Endothelial cell of umbilical vein (primary cell): Measurements from ENCODE around the gene SKI. TPM values are rescaled to one million over a fixed set of nuclear protein-coding genes. Genes with fewer than 3 reads are reported as not detected.
A peak's percentile ranks its signal among the peaks of the same experiment; 100 is the strongest.

Experiments used
- BruUV-seq: library from RNA; stranded (reverse); fragments of 400-500 nt; replicated peaks from 2 replicates; lab custom pipeline; 2021; lab: Mats Ljungman, UMichigan
- CTCF ChIA-PET: fragments of 300-600, 350-600 bp; sonication (Branson Sonifier 250); formaldehyde crosslinking; loops from one replicate; lab custom pipeline; 2021; ENCODE audit warnings: antibody characterized with exemption, inconsistent platforms; lab: Charles Lee
- POLR2A ChIA-PET: fragments of 300-600, 350-600 bp; sonication (Branson Sonifier 250); formaldehyde crosslinking; loops from one replicate; lab custom pipeline; 2021; ENCODE audit warnings: antibody characterized with exemption, inconsistent platforms; lab: Charles Lee
- DNase-seq: peaks from one replicate; pipeline ENCODE4 v3.0.0-alpha.2; 2011; ENCODE audit warnings: low read depth, low spot score
- FAIRE-seq: peaks from 2 replicates; lab custom pipeline; 2011; peaks lifted over from hg19 to GRCh38; lab: Jason Lieb, UNC
- H2AFZ ChIP-seq: 2 replicates; pipeline ENCODE4 v1.6.0; 2012; ENCODE audit warnings: low read depth, low read length, control low read depth, inconsistent platforms
- H3K27ac ChIP-seq: 2 replicates; pipeline ENCODE4 v1.5.1; 2011; ENCODE audit warnings: low read depth, mild to moderate bottlenecking, control low read depth, low read length, moderate library complexity; ENCODE audit not compliant: insufficient read depth
- H3K27me3 ChIP-seq, 2 experiments: 2 replicates each; pipeline versions ENCODE4 v1.6.0 to v1.6.1; 2011; ENCODE audit warnings: low read length in 2 of 2, mixed read lengths in 1 of 2; ENCODE audit not compliant: control insufficient read depth in 2 of 2, insufficient read depth in 2 of 2
- H3K36me3 ChIP-seq, 2 experiments: 2 replicates in 1 of 2; 3 replicates in 1 of 2; pipeline ENCODE4 v1.5.1; 2011; ENCODE audit warnings: low read length in 2 of 2, mild to moderate bottlenecking in 1 of 2, moderate library complexity in 1 of 2; ENCODE audit not compliant: control insufficient read depth in 2 of 2, insufficient read depth in 2 of 2; ENCODE audit errors: extremely low read depth in 1 of 2
- H3K4me1 ChIP-seq: 3 replicates; pipeline ENCODE4 v1.5.1; 2011; ENCODE audit warnings: mild to moderate bottlenecking, low read length; ENCODE audit not compliant: control insufficient read depth, insufficient read depth; ENCODE audit errors: extremely low read depth
- H3K4me2 ChIP-seq: 2 replicates; pipeline ENCODE4 v1.6.1; 2011; ENCODE audit warnings: low read length, control low read depth, mixed read lengths; ENCODE audit not compliant: insufficient read depth
- H3K4me3 ChIP-seq, 3 experiments: fragments of 200-600 bp in 1 of 3; sonication (generic), shearing (Covaris generic) in 1 of 3; replicated peaks in 1 of 3; 2 replicates each; pipeline ENCODE4 v1.5.1; 2011 to 2016; ENCODE audit warnings: control low read depth in 3 of 3, low read length in 3 of 3, mild to moderate bottlenecking in 2 of 3, inconsistent platforms in 1 of 3, low read depth in 1 of 3, moderate library complexity in 1 of 3; ENCODE audit not compliant: insufficient read depth in 1 of 3
- H3K79me2 ChIP-seq: 2 replicates; pipeline ENCODE4 v1.6.0; 2012; ENCODE audit warnings: low read length, inconsistent platforms; ENCODE audit not compliant: control insufficient read depth, insufficient read depth
- H3K9ac ChIP-seq: replicated peaks from 2 replicates; pipeline ENCODE3; 2011; ENCODE audit warnings: low read length, control low read depth; ENCODE audit not compliant: insufficient read depth; ENCODE audit errors: extremely low read depth
- H3K9me1 ChIP-seq: replicated peaks from 3 replicates; pipeline ENCODE4 v1.6.0; 2011; ENCODE audit warnings: mild to moderate bottlenecking, low read length; ENCODE audit not compliant: control insufficient read depth, insufficient read depth; ENCODE audit errors: extremely low read depth
- H3K9me3 ChIP-seq: replicated peaks from 2 replicates; pipeline ENCODE4 v1.5.1; 2012; ENCODE audit warnings: low read length, inconsistent platforms; ENCODE audit not compliant: control insufficient read depth, insufficient read depth
- H4K20me1 ChIP-seq: replicated peaks from 2 replicates; pipeline ENCODE3; 2011; ENCODE audit warnings: mild to moderate bottlenecking, low read length; ENCODE audit not compliant: control insufficient read depth, insufficient read depth; ENCODE audit errors: extremely low read depth
- CTCF ChIP-seq, 2 donors: IDR thresholded peaks; 1 replicate in 1 of 2; 2 replicates in 1 of 2; pipeline ENCODE4 v1.5.1; 2011; ENCODE audit warnings: low read length in 2 of 2, mild to moderate bottlenecking in 2 of 2, moderate library complexity in 2 of 2, control low read depth in 1 of 2, inconsistent platforms in 1 of 2, low read depth in 1 of 2; ENCODE audit not compliant: insufficient read depth in 1 of 2; ENCODE audit errors: extremely low read depth in 1 of 2
- EZH2 ChIP-seq: IDR thresholded peaks from 2 replicates; pipeline ENCODE4 v1.6.1; 2012; ENCODE audit warnings: borderline replicate concordance, low read depth, mild to moderate bottlenecking, moderate library complexity, low read length, inconsistent platforms; ENCODE audit not compliant: severe bottlenecking
- FOS ChIP-seq: IDR thresholded peaks from 2 replicates; pipeline ENCODE4 v1.6.1; 2011; ENCODE audit warnings: mild to moderate bottlenecking, low read length, moderate library complexity, borderline replicate concordance; ENCODE audit not compliant: insufficient read depth
- GATA2 ChIP-seq: IDR thresholded peaks from 2 replicates; pipeline ENCODE4 v1.7.0; 2011; ENCODE audit warnings: low read depth, mild to moderate bottlenecking, moderate library complexity, mixed read lengths, low read length; ENCODE audit not compliant: insufficient read length, insufficient read depth
- JUN ChIP-seq: IDR thresholded peaks from 2 replicates; pipeline ENCODE4 v1.6.1; 2011; ENCODE audit warnings: borderline replicate concordance, low read depth; ENCODE audit not compliant: insufficient read length, insufficient read depth
- MAX ChIP-seq: IDR thresholded peaks from 2 replicates; pipeline ENCODE4 v1.6.1; 2011; ENCODE audit not compliant: insufficient read depth, insufficient read length
- MYC ChIP-seq: IDR thresholded peaks from one replicate; pipeline ENCODE4 v1.6.1; 2011; ENCODE audit warnings: mild to moderate bottlenecking, low read depth, low read length
- POLR2A ChIP-seq: IDR thresholded peaks from 2 replicates; pipeline ENCODE4 v1.6.1; 2012; ENCODE audit warnings: low read depth, mild to moderate bottlenecking, control low read depth, low read length
- POLR2AphosphoS5 ChIP-seq: IDR thresholded peaks from 2 replicates; pipeline ENCODE4 v1.6.1; 2012; ENCODE audit warnings: low read depth, mild to moderate bottlenecking, control low read depth, low read length, moderate library complexity; ENCODE audit not compliant: insufficient read depth
- dilution Hi-C: fragments of 300-500 bp; cut with MboI; formaldehyde crosslinking; loops from one replicate; pipeline ENCODE4 v1.15.0; 2019; ENCODE audit warnings: low sequenced_read_pairs; ENCODE audit not compliant: extremely low pct_ligation_motif_present
- intact Hi-C: fragments of 100-400 bp; cut with micrococcal nuclease; formaldehyde crosslinking; loops from one replicate; pipeline ENCODE4 v1.10.0; 2022
- polyA plus RNA-seq, 4 experiments: library from polyadenylated mRNA; depleted of rRNA in 3 of 4; stranded (reverse) in 3 of 4; unstranded in 1 of 4; fragments of >200 nt; gene quantifications; 2 replicates each; pipeline versions ENCODE4 v1.2.1 to v1.2.3, GENCODE V29; 2011 to 2012; ENCODE audit warnings: missing spikeins in 1 of 4
- total RNA-seq: library from RNA; stranded (reverse); gene quantifications from 2 replicates; pipeline ENCODE4 v1.2.3, GENCODE V29; 2021

SKI gene
- total and polyA plus RNA-seq, 2 donors (not counting 3 experiments of a cell fraction or from before 2014, with no cell fraction given), result 11.6 to 80.3 TPM

GRCh38 chr1:2232916-2233438 is 4.9 kb downstream of the SKI start:
- TF ChIP-seq JUN (no peak), GATA2 (no peak), MAX (no peak), FOS (no peak), POLR2A (no peak), EZH2 (no peak), MYC (no peak), CTCF (IDR thresholded peaks at IDR 0.05; ENCODE audit: extremely low read depth in 1 of 2, insufficient read depth in 1 of 2, low read depth in 1 of 2, low read length in 2 of 2) (no peak), POLR2AphosphoS5 (no peak)
- Histone ChIP-seq H3K27me3 (no peaks in the 10 kb centered on the region), H3K27ac (peak overlapping the region; percentile 46), H4K20me1 (no peaks in the 10 kb centered on the region), H3K9ac (no peak overlapping the region), H2AFZ (no peak overlapping the region), H3K4me3 (peak overlapping the region in 2 of 3 experiments; percentile 42 to 64), H3K9me1 (no peaks in the 10 kb centered on the region), H3K9me3 (no peaks in the 10 kb centered on the region), H3K79me2 (peaks cover 93% of the 10 kb centered on the region), H3K4me1 (peaks cover 40% of the 10 kb centered on the region), H3K4me2 (peak overlapping the region; percentile 66), H3K36me3 (peaks cover 0 to 3% of the 10 kb centered on the region in 2 experiments)
- ChIA-PET POLR2A (no interaction called here), CTCF (interaction anchor here (1.4 to 5.4 kb wide), 5 partner anchors 18 to 149 kb away, joined by 3 to 51 read pairs (median 19); partner anchors contain the start of gene FAAP20)
- DNase-seq (peak; percentile 25), FAIRE-seq (peak; percentile 42)
- intact Hi-C loops (loop anchor here (1.0 to 2.0 kb wide), 5 partner anchors 28 to 81 kb away; no protein-coding TSS in a partner anchor), dilution Hi-C loops (no loop called here)
- no TSS peak for BruUV-seq
